Fibroblast of skin of left quadriceps (primary cell): ENCODE measurements around the gene TNNI3.
A peak's percentile ranks its signal among the peaks of the same experiment; 100 is the strongest.
"Not testable (repeated sequence)": the region's sequence is repeated elsewhere in the genome, so short reads cannot be mapped to it uniquely, and the experiment has no call there.

Experiments used
- DNase-seq, 2 experiments: peaks; one replicate each; pipeline ENCODE4 v3.0.0-alpha.2; 2013; ENCODE audit warnings: low read depth in 2 of 2

TNNI3 gene

DNA sequence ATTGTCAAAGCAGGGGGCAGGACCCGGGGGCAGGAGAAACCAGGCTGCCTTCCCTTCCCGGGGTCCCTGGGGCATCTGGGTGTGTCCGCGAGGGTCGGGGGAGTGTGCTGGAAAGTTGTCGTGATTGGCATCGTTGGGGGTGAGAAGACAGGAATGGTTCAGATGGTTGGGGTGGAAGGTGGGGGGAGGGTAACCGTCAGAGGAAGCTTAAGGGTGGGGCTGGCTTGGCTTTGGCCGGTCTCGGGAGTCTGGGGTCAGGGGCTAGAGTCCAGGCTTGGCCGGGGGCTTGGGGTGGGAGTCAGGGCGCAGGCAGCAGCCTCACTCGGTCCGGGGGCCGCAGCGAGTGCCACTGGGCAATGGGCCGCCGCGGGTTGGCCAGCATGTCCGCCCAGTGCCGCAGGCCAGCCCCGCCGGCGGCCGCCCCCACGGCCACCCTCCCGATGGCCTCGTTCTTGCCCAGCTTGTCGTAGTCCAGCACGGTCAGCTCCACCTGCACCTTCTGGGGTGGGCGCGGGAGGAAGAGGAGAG is 15.7 kb upstream of the TNNI3 start:
- no peak for DNase-seq

DNA sequence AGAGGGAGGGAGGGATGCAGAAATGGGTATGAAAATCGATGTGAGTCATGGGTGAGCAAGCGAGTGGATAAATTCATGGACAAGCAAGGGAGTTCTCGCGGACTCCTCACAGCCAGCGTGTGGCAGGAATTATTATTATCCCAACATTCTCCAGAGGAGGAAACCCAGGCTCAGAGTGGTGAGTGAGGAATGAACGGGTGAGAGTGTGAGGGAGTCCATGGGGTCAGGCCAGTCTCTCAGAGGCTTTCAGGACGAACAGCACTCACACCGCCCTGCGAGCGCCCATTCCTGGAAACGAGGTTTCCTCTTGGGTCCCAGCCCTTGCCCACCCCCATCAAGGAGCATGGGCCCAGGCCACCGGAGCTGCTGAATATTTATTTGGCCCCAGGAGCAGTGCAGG is 15.2 kb upstream of the TNNI3 start:
- DNase-seq, result peak in 1 of 2 experiments; percentile 27

DNA sequence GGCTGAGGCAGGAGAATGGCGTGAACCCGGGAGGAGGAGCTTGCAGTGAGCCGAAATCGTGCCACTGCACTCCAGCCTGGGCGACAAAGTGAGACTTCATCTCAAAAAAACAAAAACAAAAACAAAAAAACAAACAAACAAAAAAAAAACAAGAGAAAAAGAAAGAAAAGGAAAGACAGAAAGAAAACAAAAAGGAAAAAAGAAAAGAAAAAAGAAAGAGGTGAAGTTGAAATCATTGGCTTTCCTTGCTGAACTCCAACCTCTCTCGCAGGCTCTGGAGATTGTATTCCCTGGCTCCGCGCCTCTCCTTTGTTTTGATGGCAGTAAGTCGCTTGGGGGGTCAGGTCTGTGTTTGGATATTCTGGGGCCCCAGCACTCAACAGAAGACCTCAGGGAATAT is 14.8 kb upstream of the TNNI3 start:
- DNase-seq, result not testable (repeated sequence)

DNA sequence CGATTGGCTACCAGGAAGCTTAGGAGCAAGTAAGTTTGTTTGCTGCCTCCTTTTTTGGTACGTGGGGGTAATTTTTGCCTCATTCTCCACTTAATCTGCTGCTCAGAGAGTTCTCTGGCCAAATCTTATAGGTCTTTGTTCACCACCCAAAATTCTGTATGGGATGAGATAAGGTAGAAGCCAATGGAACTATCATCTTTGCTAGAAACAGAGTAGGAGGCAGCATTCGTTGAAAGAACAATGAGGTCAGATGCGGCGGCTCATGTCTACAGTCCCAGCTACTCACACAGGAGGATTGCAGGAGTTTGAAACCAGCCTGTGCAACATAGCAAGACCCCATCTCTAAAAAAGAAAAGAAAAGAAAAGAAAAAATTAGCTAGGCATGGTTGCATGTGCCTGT is 13.9 kb upstream of the TNNI3 start:
- DNase-seq, result no peak

DNA sequence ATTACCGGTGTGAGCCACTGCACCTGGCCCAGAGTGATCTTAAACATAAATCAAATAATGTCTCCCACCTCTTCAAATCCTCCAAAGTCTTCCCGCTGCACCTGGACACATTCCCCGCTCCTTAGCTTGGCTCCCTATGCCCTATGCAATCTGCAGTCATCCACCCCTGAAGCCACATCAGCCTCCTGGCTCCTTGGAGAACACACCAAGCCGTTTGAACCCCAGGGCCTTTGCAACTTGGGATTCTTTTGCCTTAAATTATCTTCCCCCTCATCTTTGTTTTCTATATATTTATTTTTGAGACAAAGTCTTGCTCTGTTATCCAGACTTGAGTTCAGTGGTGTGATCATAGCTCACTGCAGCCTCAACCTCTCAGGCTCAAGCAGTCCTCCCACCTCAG is 11.6 kb upstream of the TNNI3 start:
- DNase-seq, result no peak

DNA sequence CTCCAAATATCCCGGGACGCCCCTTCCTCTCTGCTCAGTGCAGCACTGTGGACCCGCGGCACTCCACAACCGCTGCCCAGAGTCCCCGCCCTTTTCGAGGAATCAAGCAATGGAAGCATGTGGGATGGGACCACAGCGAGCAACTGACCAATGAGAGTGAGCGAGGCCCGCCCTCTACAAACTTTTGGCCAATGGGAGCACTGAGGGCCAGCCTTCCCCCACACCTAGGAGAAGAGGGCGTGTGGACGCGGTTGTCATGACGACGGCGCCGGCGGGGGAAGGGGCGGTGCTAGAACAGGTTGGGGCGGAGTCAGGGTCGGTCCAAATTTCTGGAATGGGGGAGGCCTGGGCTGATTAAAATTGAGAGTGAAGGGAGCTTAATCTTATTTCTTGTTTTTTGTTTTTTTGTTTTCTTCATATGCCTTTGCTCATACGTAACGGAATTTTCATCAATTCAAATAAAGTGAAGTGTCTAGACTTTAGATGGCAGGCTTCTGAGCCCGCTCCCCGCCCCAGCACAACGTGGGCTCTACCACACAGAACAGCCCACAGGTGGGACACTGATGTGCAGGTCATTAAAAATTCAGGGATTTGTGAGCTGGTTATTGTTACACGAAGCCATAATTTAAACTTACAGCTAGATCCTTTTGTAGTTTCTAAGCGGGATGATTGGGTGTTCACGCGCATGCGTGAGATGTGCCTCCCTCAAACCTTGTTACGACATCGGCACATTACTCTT is 9.2 kb upstream of the TNNI3 start, which contains the start of gene DNAAF3:
TSS of gene DNAAF3 (minus strand) at position 84 of the 739 bp plus-strand sequence. CDS start 200 bp downstream, outside the sequence.
- peak; percentile 94 to 95 for DNase-seq

DNA sequence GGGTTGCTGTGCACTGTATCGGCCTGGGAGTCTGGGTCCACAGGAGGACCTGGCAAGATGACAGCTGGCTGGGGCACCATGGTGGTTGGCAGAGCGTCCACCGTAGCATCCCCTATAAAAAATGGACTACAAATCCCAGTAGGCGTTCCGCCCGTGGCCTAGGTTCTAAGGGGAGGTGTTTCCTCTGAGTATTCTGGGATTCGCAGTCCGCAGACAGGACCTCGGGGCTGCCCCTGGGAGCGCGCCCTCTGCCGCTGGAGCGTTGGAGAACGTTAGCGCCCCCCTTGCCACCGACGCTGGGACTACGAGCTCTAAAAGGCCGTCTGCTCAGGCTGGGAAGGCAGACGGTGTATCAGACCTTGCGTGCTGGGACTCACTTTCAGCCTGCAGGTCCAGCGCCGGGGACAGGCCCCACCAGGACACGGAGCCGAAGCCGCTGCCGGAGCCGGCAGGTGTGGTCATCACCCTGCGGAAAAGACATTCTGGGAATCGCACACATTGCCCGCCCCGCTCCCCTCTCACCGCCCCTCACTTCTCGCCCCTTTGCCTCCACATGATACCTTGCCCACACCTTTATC is 8.5 kb upstream of the TNNI3 start:
- DNase-seq, result peak in 1 of 2 experiments; percentile 19

DNA sequence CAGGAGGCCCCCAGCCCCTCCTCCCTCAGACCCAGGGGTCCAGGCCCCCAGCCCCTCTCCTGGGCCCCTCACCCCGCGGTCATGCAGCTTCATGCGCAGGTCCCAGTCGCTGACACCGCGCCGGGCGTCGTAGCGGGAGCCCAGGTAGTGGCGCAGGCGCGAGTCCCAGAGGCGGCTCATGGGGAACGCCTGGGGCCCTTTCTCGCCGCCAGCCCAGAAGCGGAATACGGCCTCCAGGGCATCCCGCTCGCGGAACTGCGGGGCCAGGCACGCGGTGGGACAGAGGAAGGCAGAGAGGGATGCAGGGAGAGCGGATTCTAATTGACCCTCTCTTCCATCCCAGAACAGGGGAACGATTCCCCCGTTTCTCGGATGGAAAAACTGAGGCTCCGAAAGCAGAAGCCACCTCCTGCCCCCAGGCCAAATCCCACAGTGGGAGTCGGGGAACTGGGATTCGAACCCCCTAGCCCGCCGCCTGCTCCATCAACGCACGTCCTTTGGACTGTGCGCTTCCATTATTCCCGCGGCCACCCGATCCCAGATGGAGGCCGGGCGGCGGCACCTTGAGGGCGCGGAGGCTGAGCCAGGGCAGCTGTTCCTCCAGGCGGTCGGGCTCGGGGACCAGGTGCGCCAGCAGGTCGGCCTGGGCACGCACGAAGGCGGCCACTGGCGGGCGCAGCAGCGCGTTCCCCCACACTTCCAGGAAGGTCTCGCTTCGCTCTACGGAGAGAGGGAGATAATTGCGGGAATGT is 4.2 kb upstream of the TNNI3 start:
- DNase-seq, result no peak

DNA sequence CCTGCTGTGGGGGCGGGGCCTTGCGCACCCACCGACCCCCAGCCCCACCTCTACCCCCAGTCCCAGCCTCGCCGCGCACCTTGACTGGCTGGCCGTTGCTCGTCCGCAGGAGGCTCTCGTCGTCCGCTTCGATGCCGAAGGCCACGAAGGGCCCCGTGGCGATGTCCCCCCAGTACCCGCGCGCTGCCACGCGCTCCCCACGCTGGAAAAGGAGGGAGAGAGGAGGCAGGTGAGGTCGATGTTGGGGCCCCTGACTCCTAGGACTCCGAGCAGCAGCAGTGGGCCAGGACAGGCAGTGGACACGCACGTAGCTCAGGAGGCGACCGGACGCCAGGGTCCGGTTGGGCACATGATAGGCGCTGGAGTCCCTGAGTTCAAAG is 3.4 kb upstream of the TNNI3 start:
- DNase-seq, result no peak

DNA sequence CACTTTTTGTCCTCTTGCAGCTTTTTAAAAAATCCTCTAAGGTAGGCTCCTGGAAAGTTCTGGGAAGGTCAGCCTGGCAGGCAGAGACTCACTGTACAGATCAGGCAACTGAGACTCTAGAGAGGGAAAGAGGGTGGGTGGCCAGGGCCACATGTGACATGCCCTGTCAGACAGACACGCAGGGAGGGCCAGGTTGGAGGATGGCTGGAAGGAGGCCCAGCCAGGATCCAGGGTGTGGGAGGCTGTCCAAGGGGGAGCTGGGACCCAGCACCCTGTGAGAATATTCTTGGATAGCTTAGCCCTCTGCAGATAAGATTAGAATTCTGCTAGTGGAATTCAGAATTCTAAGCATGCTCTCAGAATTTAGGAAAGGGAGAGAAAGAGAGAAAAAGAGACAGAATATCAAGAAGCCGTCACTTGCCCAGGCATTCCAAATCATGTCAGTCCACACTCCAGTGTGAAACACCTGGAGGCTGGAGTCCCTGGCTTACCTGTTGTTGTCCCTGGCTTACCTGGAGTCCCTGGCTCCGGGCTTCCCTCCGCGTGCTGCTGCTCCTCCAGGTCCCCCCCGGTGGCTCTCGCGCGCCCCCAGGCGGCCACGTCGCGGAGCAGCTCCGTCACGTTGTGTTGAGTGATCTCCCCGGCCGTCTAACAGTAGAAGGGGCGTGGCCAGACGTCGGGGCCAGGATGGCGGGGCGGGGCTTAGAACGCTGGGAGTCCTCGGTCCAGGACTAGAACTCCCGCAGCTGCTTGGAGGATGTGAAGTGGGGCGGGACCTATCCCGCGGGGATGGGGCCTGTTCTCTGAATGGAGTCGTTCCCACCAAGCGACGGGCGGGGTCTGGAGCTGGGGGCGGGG is 2.8 kb upstream of the TNNI3 start:
- DNase-seq, result peak; percentile 47 to 57

DNA sequence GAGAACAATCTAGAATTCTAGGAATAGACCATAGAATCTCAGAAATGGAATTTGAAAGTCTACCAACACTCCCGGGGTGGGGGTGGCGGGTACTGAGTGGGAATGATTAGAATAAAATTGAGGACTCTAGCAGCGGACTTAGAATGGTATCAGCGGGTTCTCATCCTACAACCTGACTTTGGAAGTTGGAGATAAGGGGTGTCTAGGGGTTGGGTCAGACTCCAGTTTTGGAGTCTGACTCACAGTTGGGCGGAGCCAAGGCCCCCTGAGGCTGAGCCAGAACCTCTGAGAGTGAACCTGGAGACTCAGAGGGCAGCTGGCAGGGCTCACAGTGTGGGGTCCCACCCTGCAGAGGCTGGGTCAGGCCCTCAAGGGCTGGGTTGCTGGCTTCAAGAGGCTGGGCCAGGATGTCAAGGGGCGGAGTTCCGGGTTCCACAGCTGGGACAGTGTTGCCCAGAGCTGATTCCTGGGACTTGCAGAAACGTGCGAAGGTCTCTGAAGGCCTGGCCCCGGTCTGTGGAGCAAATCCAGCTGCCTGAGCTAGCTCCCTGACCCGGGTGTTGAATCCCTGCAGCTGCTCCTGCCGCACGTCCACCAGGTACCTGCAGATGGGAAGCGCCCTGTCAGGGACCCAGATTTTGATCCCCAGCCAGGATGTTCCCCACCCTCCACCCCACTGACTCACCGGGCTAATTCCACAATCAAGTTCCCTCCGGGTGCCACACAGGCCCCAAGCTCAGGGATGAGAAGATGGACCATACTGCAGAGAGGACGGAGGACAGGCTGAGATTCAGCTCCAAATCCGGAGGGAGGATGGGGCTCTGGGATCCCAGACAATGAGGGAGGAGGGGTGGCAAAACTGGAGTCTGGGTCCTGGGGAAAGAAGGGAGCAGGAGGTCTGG is 1.6 kb upstream of the TNNI3 start:
- DNase-seq, result no peak

DNA sequence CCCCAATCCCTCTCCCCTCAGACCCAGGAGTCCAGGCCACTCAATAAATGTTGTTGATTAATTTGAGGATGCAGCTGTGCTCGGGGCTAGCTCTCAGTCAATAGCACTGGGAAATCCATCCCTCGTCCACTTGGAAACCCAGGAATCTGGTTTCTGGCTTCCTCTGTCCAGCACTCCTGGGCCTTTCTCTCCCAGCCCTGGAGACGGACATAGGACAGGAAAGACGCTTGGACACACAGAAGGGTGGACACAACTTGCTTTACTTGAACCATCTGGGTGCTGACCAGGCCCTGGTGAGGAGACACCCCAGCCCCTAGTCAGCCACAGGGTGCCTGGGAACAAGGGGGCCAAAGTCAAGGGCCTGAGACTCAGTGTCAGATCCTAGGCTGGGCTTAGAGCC is 891 bp upstream of the TNNI3 start:
- DNase-seq, result no peak

DNA sequence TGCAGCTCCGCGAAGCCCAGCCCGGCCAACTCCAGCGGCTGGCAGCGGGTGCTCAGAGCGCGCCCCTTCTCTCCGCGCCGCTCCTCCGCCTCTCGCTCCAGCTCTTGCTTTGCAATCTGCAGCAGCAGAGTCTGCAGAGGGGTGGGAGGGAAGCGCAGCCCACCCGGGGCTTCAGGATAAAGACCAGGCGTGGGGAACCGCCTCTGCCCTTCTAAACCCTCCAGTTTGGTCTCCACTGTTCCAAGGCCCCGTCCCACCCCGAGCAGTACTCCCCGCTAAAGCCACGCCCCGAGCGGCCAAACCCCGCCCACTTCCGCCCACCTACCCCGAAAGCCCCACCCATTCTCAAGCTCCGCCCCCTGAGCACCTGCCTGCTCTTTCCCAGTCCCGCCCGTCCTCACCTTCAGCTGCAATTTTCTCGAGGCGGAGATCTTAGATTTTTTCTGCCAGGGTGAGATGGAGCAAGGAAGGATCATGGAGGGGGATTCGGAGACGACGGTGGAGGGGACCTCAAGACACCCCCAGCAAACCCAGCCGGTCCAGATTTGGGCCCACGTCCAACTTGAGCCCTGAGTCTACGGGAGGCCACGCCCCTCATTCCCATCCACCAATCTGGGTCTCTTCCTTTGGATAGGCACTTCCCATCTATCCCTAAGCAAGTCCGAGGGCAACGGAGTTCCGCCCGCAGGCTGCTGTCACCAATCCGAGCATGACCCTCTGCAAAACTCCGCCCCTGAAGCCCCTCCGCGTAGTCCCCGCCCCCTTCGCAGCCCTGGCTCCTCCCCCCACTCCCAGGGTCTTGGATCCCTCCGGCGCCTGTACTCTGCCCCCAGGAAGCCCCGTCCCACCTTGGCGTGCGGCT is 1.1 kb downstream of the TNNI3 start:
- no peak for DNase-seq

DNA sequence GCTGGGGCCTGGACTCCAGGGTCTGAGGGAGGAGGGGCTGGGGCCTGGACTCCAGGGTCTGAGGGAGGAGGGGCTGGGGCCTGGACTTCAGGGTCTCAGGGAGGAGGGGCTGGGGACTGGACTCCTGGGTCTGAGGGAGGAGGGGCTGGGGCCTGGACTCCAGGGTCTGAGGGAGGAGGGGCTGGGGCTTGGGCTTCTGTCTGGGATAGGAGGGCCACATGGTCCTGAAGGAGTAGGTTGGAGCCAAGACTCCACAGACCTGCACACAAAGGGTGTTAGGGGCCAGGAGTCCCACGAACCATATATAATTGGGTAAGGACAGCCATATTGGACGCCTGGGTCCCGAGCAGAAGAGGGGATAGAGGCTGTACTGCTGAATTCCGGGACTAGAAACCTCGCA is 1.7 kb downstream of the TNNI3 start:
- not testable (repeated sequence) for DNase-seq

DNA sequence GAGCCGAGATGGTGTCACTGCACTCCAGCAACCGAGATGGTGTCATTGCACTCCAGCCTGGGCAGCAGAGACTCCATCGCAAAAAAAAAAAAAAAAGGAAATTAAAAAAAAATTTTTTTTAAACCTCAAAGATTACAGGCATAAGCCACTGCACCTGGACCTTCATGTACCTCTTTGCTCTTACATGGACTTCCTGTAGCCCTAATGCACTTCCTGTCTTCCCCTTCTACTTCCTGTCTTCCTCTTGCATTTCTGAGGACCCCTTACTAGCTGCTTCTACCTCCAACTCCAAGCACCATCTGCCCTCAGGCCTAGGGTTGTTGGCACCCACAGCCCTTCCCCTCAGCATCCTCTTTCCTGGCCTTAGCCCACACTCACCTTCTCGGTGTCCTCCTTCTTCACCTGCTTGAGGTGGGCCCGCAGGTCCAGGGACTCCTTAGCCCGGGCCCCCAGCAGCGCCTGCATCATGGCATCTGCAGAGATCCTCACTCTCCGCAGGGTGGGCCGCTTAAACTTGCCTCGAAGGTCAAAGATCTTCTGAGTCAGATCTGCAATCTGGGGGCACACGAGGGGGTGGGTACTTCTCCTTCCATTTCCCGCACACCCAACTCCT is 3.8 kb downstream of the TNNI3 start:
- DNase-seq, result no peak

DNA sequence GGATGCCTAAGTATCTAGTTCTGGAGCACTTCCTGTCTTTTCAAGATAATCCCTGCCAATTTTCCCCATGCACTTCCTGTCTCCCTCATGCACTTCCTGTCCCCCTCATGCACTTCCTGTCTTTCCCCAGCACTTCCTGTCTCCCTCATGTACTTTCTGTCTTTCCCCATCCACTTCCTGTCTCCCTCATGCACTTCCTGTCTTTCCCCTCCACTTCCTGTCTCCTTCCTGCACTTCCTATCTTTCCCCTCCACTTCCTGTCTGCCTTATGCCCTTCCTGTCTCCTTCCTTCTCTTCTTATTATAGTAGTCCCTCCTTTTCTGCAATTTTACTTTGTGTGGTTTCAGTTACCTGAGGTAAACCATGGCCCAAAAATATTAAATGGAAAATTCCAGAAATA is 5.5 kb downstream of the TNNI3 start:
- no peak for DNase-seq

DNA sequence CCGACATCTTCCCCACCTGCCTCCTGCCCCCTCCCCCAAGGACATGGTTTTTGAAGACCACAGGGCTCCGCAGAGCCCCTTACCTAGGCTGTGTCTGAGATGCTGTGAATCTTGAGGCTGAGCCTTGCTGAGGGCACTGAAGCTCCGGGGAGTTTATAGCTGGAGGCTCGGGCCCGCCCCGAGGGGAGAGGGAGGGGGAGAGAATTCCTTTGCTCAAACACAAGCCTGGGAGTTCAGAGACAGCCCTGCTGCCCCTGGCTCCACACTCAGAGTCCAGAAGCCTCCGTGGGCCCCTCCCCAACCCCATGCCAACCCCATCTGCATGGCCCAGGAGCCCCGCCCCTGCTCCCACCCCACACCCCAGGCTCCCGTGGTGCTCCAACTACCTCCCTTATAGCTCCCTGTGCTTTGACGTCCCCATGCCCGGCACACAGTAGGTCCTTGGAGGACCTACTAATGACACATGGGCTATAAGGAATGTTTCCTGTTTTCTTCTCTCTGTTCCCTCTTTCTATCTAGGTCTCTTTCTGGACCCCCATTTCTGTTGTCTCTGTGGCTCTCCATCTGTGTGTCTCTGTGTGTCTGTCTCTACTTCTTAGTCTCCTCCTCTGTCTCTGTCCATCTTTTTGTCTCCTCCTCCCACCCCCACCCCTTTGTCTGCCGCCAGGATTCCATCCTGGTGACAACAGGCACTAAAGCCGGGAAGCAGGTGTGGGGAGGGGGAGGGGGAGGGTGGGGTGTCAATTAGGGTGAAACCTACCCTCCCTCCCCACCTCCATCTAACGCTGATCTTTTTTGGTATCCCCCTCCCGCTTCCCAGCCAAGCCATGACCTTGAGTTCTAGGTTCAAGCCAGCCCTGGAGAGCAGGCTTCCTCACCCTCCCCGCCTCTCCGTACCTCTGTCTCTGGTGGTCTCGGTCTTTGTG is 8.2 kb downstream of the TNNI3 start, which contains the start of gene TNNT1:
TSS of gene TNNT1 (minus strand) at position 129 of the 926 bp plus-strand sequence. CDS start 2,049 bp downstream, outside the sequence.
- no peak for DNase-seq
